T-helper 2 cell (primary cell): ENCODE measurements around the gene HSD11B1L.

ENCODE experiments used
- DNase-seq, 5 experiments: peaks; one replicate each; pipeline versions ENCODE4 v3.0.0 to v3.0.0-alpha.2; 2012 to 2022

Gene HSD11B1L

DNA sequence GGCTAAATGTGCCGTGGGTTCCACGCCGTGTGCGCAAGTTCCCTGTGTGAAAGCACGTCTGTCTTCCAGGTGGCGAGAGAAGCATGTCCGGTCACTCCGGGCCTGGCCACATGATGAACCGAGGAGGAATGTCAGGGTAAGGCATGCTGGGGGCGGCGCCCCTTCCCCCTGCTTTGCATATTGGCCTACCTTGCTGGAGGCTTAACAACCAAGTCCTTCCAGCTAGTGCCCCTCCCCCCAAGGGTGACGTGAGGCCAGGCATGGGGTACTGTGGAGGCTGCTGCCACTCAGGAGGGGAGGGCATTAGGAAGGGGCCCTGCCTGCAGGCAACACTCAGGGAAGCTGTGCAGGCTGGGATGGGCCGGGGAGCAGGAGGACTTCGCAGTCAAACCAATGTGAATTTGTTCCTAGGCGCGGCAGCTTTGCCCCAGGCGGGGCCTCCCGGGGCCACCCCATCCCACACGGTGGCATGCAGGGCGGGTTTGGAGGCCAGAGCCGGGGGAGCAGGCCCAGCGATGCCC lies 13.0 kb upstream of the HSD11B1L start:
- no peak for DNase-seq

DNA sequence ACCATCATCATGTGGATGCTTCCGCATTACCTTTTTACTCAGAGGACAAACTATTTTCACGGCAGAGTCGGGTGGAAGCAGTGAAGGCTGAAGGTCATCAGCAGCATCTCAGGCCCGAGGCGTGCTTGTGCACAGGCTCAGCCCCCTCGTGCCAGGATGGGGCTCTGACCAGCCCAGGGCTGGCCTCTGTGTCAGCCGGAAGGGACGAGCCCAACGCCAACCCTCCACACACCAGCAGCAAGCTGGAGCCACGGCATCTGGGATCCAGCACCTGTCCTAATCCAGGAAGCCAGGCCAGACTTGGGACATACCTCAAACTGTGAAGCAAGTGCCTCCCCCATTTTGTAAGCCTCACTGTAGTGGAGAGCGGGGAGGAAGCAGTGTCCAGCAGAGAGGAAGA lies 11.6 kb upstream of the HSD11B1L start:
- no peak for DNase-seq

DNA sequence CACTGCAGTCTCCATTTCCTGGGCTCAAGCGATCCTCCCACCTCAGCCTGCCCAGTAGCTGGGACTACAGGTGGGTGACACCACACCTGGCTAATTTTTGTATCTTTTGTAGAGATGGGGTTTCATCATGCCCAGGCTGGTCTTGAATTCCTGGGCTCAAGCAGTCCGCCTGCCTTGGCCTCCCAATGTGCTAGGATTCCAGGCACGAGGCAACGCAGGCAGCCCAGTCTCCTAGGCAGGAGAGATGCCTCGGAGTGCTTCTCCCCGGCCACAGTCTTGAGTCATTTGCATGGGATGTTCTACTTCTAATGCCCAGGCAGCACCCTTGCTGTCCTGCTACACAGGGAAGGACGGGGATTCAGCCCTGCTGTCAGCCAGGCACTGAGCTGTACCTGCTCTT lies 9.2 kb upstream of the HSD11B1L start:
- no peak for DNase-seq

DNA sequence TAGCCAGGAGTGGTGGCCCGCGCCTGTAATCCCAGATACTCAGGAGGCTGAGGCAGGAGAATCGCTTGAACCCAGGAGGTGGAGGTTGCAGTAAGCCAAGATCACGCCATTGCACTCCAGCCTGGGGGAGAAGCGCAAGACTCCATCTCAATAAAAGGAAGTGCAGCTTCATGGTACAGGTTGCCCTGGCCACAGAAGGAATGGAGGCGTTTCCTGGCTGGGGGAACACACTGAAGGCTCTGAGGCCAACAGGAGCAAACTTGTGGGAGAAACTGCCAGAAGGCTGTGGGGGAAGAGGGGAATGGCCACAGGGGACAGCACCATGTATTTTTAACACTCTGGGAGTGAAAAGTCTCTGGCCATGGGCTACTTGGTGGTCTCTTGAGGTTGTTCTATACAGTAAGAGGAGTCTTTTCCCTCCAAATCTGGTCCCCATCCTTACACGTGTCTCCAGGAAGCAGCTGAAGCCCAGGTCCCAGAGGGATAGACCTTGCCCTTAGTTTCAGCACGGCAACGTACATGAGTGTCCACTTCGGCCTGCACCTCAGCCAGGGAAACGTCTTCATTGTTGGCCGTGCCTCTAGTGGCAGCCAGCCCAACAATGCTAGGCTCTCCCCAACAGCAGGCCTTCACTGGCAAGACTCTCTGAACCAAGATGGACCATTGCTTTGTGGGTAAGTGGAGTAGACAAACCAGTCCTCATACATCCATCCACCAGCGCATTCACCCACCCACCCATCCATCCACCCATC lies 7.9 kb upstream of the HSD11B1L start:
- DNase-seq = no peak

DNA sequence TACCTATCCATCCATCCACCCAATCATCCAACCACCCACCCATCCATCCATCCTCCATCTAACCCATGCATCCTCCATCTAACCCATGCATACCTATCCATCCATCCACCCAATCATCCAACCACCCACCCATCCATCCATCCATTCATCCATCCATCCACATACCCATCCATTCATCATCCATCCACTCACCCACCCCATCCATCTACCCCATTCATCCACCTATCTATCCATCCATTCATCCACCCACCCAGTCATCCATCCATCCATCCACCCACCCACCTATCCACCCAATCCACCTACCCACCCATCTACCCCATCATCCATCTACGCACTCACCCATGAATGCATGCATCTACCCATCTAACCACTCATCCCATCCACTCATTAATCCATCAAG lies 7.1 kb upstream of the HSD11B1L start:
- no peak for DNase-seq

DNA sequence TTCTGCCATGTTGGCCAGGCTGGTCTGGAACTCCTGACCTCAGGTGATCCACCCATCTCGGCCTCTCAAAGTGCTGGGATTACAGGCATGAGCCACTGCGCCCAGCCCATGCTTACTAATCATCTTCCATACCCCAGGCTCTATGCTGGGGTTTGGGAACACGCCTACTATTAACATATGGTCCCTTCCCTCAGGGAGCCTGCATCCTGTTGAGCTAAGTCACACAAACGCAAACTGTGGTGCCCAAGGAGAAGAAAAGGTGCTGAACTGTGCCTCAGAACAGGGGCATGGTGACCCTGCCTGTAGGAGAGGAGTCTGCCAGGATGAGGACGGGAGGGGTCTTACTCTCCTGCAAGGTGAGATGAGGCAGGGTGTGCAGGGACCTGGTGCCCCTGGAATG lies 6.1 kb upstream of the HSD11B1L start:
- no peak for DNase-seq

DNA sequence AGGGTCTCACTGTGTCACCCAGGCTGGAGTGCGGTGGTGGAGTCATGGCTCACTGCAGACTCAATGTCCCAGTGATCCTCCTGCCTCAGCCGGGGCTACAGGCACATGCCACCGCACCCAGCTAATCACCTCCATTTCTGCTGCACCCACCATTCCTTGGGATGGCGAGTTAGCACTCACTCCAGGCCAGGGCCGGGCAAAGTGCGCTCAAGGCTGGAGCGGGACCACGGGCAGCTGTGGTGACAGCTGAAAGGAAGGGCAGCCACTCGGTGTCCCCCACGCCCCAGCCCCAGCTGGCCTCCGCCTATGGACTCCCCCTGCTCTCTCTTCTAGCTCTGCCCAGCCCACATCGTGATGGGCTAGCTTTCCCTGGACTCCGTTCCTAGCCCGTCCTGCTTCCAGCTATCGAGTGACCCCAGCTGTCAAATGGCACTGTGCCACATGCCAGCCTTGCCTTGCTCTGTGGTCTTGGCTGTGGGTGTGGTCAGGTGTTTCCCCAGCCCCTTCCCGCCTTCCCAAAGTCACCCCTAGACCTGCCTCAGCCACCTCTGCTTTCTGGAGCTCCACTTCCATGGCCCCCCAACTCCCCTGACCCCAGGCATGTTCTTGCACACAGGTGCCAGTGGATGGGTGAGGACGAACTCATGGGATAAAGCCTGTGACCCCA lies 4.6 kb upstream of the HSD11B1L start:
- DNase-seq = no peak

DNA sequence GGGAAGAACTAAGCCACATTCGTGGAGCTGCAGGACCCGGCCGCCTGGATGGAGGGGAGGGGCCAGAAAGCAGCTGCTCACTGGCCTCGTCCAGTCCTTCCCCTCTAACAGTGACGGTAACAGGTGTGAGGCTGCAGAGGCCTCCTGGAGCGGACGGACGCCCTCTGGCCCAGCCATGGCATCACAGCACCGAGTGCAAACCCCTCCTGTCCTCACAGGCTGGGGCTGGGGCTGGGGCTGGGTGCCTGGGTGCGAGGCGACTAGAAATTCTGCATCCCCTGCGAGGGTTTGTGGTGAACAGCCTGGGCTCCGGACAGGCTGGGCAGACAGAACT lies 4.1 kb upstream of the HSD11B1L start:
- no peak for DNase-seq

DNA sequence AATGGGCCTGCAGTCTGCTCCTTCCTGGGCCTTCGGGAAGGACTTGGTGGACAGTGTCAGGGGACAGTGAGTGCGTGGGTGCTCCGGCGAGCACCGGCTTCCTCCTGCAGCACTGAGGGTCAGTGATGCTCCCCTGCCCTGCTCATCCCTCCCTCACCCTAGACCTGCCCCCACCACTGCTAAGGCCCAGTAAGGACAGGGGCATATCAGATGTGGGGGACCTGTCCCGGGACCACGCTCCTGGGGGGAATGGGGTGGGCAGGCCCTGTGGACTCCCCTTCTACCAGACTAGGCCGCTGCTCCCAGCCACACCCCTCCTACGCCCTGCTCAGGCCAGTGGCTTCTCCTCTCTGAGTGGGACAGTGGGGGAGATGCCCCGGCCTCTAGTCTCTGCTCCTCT lies 3.7 kb upstream of the HSD11B1L start:
- DNase-seq = no peak

DNA sequence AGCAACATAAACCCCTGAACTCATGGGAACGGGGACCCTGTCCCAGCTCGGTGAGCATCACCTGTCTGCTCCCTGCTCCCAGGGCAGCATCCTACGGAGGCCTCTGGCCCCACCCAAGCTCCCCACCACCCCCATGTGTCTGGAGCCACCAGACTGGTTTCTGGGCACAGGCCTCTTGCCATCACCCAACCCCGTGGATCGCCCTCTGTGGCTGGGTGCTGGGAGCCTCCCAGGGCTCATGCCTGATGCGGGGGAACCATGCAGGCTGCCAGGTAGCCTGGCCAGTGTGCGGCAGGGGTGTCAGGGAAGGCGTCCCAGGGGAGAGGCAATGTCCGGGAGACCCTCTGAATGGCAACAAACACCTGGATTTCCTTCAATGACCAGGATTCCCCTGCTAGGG lies 3.2 kb upstream of the HSD11B1L start:
- no peak for DNase-seq

DNA sequence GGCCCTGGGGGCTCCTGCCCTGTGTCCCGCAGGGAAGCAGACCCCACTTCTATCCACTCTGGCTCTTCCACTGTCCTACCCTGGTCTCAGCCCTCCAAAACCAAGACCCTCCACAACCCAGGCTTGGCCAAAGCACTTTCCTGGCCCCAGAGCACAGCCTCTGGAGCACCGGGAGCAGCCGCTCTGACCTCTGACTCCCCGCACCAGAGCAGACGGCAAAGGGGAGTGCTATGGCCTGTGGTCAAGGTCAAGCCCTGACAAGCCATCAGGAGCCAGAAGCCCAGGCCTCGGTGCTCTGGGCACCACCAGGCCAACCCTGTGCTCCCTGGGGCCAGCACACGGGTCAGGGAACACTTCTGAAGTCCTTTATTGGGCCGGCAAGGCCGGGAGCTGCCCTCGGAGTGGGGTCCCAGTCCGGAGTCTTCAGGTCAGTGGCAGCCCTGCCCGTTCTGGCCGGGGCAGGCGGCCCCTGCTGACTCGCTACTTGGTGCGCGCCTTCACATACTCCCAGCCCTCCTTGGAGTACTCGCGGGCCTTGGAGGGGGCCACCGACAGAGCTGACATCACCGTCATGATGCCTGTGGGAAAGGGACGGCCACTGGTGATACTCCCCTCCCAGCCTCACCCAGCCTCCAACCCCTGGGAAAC lies 2.6 kb upstream of the HSD11B1L start:
- no peak for DNase-seq

DNA sequence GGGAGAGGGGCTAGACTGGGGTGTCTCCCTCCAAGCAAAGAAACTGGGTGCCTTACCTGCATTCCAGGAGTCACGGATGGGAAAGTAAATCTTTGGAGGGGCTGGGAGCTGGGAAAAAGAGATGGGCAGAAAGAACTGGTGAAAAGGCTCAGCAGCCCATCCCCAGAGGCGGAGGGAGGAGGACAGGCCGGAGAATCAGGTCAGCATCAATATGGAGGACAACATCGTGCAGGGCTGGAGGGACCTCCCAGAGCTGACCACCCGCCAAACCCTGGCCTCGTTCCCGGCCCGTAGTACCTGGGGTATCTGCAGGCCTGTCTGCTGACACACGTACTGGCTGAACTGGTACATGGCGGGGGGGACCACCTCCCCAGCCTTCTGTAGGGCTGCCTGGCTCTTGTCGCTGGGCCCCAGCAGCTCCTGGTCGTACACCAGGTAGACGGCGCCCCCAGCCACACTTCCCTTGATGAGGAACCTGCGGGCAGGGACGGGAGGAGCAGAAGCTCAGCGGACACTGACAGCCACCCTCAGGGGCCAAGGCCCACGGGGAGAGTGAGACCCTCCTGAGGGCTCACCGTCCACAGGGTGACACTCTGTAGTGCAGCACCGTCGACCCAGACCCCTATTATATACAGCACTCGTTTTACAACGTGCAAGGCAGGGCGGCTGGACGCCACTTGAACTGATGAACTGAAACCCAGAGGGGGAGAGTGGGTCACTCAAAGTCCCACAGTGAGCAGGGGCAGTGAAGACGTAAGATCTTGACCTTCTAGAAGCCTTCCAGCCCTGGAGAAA lies 1.3 kb upstream of the HSD11B1L start:
- DNase-seq = no peak

DNA sequence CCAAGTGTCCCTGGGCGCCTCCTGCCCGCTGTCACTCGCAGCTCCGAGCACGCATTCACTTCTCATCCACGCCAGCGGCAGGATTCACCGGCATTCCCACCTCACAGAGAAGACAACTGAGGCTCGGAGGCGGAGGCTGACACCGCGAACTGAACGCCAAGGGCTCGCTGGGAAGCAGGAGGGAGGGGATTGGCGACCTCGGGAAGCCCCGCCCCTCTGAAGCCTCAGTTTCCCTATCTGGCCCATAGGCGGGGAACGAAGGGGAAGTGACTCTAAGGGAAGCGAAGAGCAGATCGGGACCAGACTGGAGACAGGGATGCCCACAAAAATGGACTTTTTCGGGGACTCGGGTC lies 767 bp upstream of the HSD11B1L start:
- no peak for DNase-seq

DNA sequence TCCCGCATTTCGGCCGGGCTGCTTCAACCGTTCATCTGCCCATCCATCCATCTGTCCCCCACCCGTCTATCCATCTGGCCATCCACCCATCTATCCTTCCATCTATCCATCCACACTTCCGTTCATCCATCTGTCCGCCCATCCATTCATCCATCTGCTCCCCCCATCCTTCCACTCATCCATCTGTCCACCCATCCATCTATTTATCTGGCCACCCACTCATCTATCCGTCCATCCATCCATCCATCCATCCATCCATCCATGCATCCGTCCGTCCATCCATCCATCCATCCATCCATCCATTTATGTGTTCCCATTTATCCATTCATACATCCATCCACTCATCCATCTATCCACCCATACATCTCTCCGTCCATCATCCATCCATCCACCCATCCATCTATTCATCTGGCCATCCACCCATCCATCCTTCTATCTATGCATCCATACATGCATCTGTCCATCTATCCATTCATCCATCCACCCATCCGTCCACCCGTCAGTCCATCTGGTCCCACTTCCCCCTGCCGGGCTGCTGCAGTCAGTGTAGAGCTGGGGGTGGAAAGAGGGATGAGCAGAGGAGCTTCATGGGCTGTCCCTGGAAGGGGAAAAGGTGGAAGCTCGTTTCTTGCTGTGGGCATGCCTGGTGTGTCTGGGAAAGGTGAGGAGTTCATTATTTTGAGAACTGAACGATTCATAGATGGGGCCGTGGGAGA lies 722 bp downstream of the HSD11B1L start:
- no peak for DNase-seq

DNA sequence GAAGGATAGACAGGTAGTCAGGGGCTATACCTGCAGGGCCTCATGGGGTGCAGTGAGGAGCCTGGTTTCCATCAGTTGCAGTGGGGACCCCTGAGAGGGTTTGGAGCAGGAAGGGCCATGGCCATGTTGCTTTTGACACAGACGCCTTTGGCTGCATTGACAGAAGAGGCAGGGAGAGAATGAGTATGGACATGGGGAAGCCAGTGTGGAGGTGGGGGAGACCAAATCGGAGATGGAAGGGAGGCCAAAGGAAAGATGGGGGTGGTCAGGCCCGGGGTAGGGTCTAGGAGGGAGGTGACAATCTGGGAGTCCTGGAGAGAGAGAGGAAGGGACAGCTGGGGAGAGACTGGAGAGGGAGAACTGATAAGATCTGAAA lies 1.3 kb downstream of the HSD11B1L start:
- DNase-seq = no peak

DNA sequence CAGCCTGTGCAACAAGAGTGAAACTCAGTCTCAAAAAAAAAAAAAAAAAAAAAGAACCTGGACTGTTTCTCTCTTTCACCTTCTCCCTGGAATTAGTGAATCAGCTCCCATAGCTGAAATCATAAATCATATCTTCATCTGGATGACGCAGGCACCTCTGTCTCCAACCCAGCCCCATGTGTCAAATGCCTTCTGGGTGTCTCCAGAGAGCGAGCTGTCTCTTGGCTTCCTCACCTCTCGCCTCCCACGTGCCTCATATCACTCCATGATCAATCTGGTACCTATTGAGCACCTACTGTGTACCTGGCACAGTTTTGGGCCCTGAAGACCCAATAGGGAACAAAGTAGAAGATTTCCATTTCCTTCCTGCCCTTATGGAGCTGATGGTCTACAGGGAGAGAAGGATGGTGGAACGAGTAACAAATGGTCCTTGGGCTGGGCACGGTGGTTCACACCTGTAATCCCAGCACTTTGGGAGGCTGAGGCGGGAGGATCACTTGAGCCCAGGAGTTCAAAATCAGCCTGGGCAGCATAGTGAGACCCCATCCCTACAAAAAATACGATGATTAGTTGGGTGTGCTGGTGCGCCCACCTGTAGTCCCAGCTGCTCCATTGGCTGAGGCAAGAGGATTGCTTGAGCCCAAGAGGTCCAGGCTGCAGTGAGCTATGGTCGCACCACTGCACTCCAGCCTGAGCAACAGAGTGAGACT lies 2.5 kb downstream of the HSD11B1L start:
- no peak for DNase-seq

DNA sequence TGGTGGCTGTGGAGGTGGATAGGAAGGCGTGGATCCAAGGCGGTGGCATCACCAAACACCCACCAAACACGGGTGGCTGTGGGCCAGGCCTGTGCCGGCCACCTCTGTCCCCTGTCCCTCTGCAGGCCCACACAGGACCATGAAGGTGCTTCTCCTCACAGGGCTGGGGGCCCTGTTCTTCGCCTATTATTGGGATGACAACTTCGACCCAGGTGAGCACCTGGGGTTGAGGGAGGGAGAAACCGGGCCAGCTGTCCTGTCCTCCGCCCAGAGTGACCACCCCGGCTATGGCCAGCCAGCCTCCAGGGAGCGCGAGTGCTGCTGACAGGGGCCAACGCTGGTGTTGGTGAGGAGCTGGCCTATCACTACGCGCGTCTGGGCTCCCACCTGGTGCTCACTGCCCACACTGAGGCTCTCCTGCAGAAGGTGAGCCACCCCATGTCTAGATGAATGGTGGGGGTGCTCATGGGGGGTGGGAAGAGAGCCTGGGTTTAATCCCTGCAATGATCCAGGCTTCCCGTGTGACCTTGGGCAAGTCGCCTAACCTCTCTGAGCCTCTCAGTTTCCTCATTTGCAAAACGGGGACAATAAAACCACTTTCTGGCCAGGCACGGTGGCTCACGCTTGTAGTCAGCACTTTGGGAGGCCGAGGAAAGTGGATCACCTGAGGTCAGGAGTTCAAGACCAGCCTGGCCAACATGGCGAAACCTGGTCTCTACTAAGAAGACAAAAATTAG lies 4.0 kb downstream of the HSD11B1L start:
- no peak for DNase-seq

DNA sequence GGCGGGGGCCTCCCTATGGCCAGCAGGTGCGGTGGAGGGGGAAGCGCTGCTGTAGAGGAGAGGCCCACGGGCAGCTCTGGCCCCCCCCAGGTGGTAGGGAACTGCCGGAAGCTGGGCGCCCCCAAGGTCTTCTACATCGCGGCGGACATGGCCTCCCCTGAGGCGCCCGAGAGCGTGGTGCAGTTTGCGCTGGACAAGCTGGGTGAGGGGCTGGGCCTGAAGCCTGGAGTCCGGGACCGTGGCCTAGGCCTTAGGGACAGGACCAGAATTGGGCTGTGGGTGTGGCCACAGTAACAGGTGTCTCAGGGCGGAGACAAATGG lies 5.5 kb downstream of the HSD11B1L start:
- no peak for DNase-seq

DNA sequence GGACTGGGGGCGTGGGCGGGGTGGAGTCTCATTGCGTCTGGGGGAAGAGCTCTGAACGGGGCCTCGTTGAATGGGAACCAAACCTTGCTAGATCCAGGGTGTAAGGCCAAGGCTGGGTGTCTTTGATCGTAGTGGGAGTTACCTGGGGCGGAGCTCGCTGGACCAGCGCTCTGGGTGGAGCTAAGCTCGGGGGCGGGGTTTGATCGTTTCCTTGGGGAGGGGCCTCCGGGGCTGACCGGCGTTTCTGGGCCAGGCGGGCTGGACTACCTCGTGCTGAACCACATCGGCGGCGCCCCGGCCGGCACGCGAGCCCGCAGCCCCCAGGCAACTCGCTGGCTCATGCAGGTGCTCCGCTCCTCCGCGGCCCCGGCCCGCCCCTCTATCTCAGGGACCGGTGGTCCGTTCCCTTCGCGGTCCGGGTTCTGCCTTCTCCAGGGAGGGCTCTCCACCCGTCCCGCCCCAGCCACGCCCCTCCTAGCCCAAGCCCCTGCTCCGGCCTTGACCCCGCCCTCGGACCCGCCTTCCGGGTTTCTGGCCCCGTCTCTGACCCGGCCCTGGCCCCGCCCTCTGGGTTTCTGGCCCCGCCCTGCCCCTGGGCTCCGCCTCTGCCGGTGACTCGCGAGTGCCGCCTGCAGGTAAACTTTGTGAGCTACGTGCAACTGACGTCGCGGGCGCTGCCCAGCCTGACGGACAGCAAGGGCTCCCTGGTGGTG lies 6.0 kb downstream of the HSD11B1L start:
- DNase-seq = peak; percentile 87 to 98 (median 91)

DNA sequence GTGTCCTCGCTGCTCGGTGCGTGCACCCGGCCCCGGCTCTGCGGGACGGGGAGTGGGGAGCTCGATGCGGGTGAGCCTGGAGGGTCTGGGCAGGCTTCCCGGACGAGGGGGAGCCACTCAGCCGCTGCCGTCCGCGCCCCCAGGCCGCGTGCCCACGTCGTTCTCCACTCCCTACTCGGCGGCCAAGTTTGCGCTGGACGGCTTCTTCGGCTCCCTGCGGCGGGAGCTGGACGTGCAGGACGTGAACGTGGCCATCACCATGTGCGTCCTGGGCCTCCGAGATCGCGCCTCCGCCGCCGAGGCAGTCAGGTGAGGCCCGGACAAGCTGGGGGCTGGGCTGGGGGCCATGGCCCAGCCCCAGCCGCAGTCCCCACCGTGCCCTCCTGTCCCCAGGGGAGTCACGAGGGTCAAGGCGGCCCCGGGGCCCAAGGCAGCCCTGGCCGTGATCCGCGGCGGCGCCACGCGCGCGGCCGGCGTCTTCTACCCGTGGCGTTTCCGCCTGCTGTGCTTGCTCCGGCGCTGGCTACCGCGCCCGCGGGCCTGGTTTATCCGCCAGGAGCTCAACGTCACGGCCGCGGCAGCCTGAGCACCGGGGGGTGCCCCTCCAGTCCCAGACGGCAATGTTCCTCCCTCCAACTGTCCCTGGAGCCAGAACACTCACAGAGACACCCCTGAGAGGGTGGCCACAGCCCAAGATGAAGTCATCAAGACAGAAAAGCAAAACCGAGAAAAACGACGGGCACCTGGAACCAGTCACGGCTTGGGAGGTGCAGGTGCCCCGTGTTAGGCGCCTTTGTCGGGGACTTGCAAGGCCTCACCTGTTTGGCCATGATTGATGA lies 6.8 kb downstream of the HSD11B1L start:
- no peak for DNase-seq
